ENCODE data around the gene AUH. TPM values are rescaled to one million over a fixed set of nuclear protein-coding genes. Genes with fewer than 3 reads are reported as not detected.

AUH gene
- total and polyA plus RNA-seq, 2 donors (not counting 1 experiment from before 2014, with no cell fraction given): 5.2 to 29.1 TPM

GRCh38 chr9:91275655-91276054 is 86.1 kb downstream of the AUH start:
- no CpG with 5 or more reads among the region's 1 CpG for WGBS (ENCODE audit: insufficient coverage)
- Histone ChIP-seq H3K79me2 (ENCODE audit: control insufficient read depth, insufficient read depth, low read length) (no peaks in the 10 kb centered on the region), H3K27me3 (replicated peaks in 1 of 4; ENCODE audit: control extremely low read depth in 1 of 4, control insufficient read depth in 3 of 4, insufficient read depth in 4 of 4, low read length in 3 of 4) (no peaks in the 10 kb centered on the region), H4K20me1 (ENCODE audit: control insufficient read depth, insufficient read depth, low read length, poor library complexity, severe bottlenecking) (no peaks in the 10 kb centered on the region), H3K4me2 (replicated peaks; ENCODE audit: low read depth, low read length, poor library complexity, severe bottlenecking) (no peak overlapping the region), H3K9ac (ENCODE audit: low read length) (no peak overlapping the region), H3K4me1 (ENCODE audit: control insufficient read depth in 2 of 2, insufficient read depth in 2 of 2, low read length in 2 of 2) (no peaks in the 10 kb centered on the region), H3K36me3 (replicated peaks in 1 of 2; ENCODE audit: control extremely low read depth in 1 of 2, control insufficient read depth in 1 of 2, extremely low read depth in 1 of 2, insufficient read depth in 2 of 2, low read length in 1 of 2) (no peaks in the 10 kb centered on the region), H3K9me3 (ENCODE audit: control extremely low read depth in 1 of 3, control insufficient read depth in 2 of 3, insufficient read depth in 1 of 3, low read length in 2 of 3) (no peaks in the 10 kb centered on the region), H3K27ac (ENCODE audit: low read length in 2 of 2) (no peak overlapping the region), H2AFZ (ENCODE audit: insufficient read depth, low read depth, low read length, poor library complexity, severe bottlenecking) (no peak overlapping the region), H3K4me3 (ENCODE audit: control extremely low read depth in 1 of 5, extremely low read depth in 1 of 5, insufficient read depth in 1 of 5, low read depth in 2 of 5, low read length in 4 of 5) (no peak overlapping the region)
- intact Hi-C loops (cut with micrococcal nuclease): no loop called here
- TF ChIP-seq EZH2 (IDR thresholded peaks at IDR 0.05; ENCODE audit: borderline replicate concordance, insufficient read depth, low read depth, low read length, poor library complexity, severe bottlenecking): no peak
- TF ChIP-seq CTCF (IDR thresholded peaks at IDR 0.05): no peak
- ATAC-seq (ENCODE audit: low read depth) (no peak), DNase-seq (no peak)
- Mint-ChIP-seq H3K4me3 (no peak overlapping the region), H3K4me1 (peaks cover 10% of the 10 kb centered on the region), H3K9me3 (ENCODE audit: insufficient read depth) (no peaks in the 10 kb centered on the region), H3K27me3 (no peaks in the 10 kb centered on the region), H3K27ac (no peak overlapping the region)
- POLR2A ChIA-PET: no interaction called here
- CTCF ChIA-PET: no interaction called here

GRCh38 chr9:91274949-91275492 is 86.7 kb downstream of the AUH start:
- no peak for TF ChIP-seq CTCF (IDR thresholded peaks at IDR 0.05)
- no peak for TF ChIP-seq EZH2 (IDR thresholded peaks at IDR 0.05; ENCODE audit: borderline replicate concordance, insufficient read depth, low read depth, low read length, poor library complexity, severe bottlenecking)
- ChIA-PET CTCF (no interaction called here), POLR2A (no interaction called here)
- ATAC-seq (ENCODE audit: low read depth): no peak
- H3K27ac ChIP-seq (ENCODE audit: low read length in 2 of 2): no peak overlapping the region
- H3K9me3 ChIP-seq (ENCODE audit: control extremely low read depth in 1 of 3, control insufficient read depth in 2 of 3, insufficient read depth in 1 of 3, low read length in 2 of 3): no peaks in the 10 kb centered on the region
- Mint-ChIP-seq H3K4me1 (peaks cover 10% of the 10 kb centered on the region), H3K27me3 (no peaks in the 10 kb centered on the region), H3K9me3 (ENCODE audit: insufficient read depth) (no peaks in the 10 kb centered on the region), H3K4me3 (no peak overlapping the region), H3K27ac (no peak overlapping the region)
- no peak overlapping the region for H3K9ac ChIP-seq (ENCODE audit: low read length)
- H3K36me3 ChIP-seq (replicated peaks in 1 of 2; ENCODE audit: control extremely low read depth in 1 of 2, control insufficient read depth in 1 of 2, extremely low read depth in 1 of 2, insufficient read depth in 2 of 2, low read length in 1 of 2): no peaks in the 10 kb centered on the region
- no peak overlapping the region for H3K4me2 ChIP-seq (replicated peaks; ENCODE audit: low read depth, low read length, poor library complexity, severe bottlenecking)
- no peak overlapping the region for H2AFZ ChIP-seq (ENCODE audit: insufficient read depth, low read depth, low read length, poor library complexity, severe bottlenecking)
- no peak for DNase-seq
- intact Hi-C loops (cut with micrococcal nuclease): no loop called here
- WGBS (ENCODE audit: insufficient coverage): 100% methylated on average over 1 of the region's 2 CpGs
- no peak overlapping the region for H3K4me3 ChIP-seq (ENCODE audit: control extremely low read depth in 1 of 5, extremely low read depth in 1 of 5, insufficient read depth in 1 of 5, low read depth in 2 of 5, low read length in 4 of 5)
- H3K27me3 ChIP-seq (replicated peaks in 1 of 4; ENCODE audit: control extremely low read depth in 1 of 4, control insufficient read depth in 3 of 4, insufficient read depth in 4 of 4, low read length in 3 of 4): no peaks in the 10 kb centered on the region
- H3K4me1 ChIP-seq (ENCODE audit: control insufficient read depth in 2 of 2, insufficient read depth in 2 of 2, low read length in 2 of 2): no peaks in the 10 kb centered on the region
- H4K20me1 ChIP-seq (ENCODE audit: control insufficient read depth, insufficient read depth, low read length, poor library complexity, severe bottlenecking): no peaks in the 10 kb centered on the region
- no peaks in the 10 kb centered on the region for H3K79me2 ChIP-seq (ENCODE audit: control insufficient read depth, insufficient read depth, low read length)

Measured in B cell (primary cell).